H1 (cell line): ENCODE data around the gene GSK3B. TPM values are rescaled to one million over a fixed set of nuclear protein-coding genes. Genes with fewer than 3 reads are reported as not detected.

Source experiments
- CTCF ChIA-PET: fragments of 300-600 bp; sonication (Branson Sonifier 250); formaldehyde crosslinking; loops from one replicate; lab custom pipeline; 2021; ENCODE audit not compliant: partially characterized antibody; lab: Charles Lee
- POLR2A ChIA-PET: fragments of 300-600 bp; sonication (Branson Sonifier 250); formaldehyde crosslinking; loops from one replicate; lab custom pipeline; 2021; ENCODE audit warnings: inconsistent platforms; ENCODE audit not compliant: partially characterized antibody; lab: Charles Lee
- DNase-seq, 2 experiments: peaks; one replicate each; pipeline versions ENCODE4 v3.0.0 to v3.0.0-alpha.2; 2010 to 2022; ENCODE audit warnings: low spot score in 2 of 2, low read depth in 1 of 2, mixed read lengths in 1 of 2
- FAIRE-seq: peaks from 2 replicates; lab custom pipeline; 2011; peaks lifted over from hg19 to GRCh38; lab: Jason Lieb, UNC
- H2AFZ ChIP-seq: 2 replicates; pipeline ENCODE4 v1.8.1; 2012; ENCODE audit warnings: low read length, inconsistent platforms
- H2AK5ac ChIP-seq: 2 replicates; pipeline ENCODE4 v1.6.1; 2013; ENCODE audit warnings: low read depth, low read length
- H2BK120ac ChIP-seq: replicated peaks from 2 replicates; pipeline ENCODE3; 2013; ENCODE audit warnings: low read depth, low read length, inconsistent platforms
- H2BK12ac ChIP-seq: 2 replicates; pipeline ENCODE4 v1.6.1; 2013; ENCODE audit warnings: low read depth, low read length
- H2BK15ac ChIP-seq: 2 replicates; pipeline ENCODE4 v1.6.1; 2013; ENCODE audit warnings: low read length
- H2BK20ac ChIP-seq: 2 replicates; pipeline ENCODE4 v1.6.1; 2013; ENCODE audit warnings: low read length
- H2BK5ac ChIP-seq: 2 replicates; pipeline ENCODE4 v1.6.1; 2013; ENCODE audit warnings: low read depth, low read length
- H3K14ac ChIP-seq: 2 replicates; pipeline ENCODE4 v1.6.1; 2013; ENCODE audit warnings: inconsistent platforms; ENCODE audit not compliant: insufficient read length
- H3K18ac ChIP-seq: 2 replicates; pipeline ENCODE4 v1.6.1; 2013; ENCODE audit warnings: low read length; ENCODE audit errors: extremely low read depth
- H3K23ac ChIP-seq: 2 replicates; pipeline ENCODE4 v1.6.1; 2013; ENCODE audit warnings: inconsistent platforms; ENCODE audit not compliant: insufficient read length
- H3K23me2 ChIP-seq: 2 replicates; pipeline ENCODE4 v1.6.1; 2013; ENCODE audit warnings: low read depth, low read length
- H3K27ac ChIP-seq: 2 replicates; pipeline ENCODE4 v1.6.1; 2011; ENCODE audit warnings: low read depth, low read length, inconsistent platforms
- H3K27me3 ChIP-seq, 4 experiments: replicated peaks in 1 of 4; 1 replicate in 1 of 4; 2 replicates in 3 of 4; pipeline versions ENCODE4 v1.6.1 to v1.8.1; 2011 to 2013; ENCODE audit warnings: low read length in 3 of 4, mild to moderate bottlenecking in 3 of 4, inconsistent platforms in 2 of 4, mixed read lengths in 2 of 4, moderate library complexity in 1 of 4; ENCODE audit not compliant: control insufficient read depth in 3 of 4, insufficient read depth in 3 of 4; ENCODE audit errors: extremely low read depth in 1 of 4
- H3K36me3 ChIP-seq, 4 experiments: 2 replicates each; pipeline versions ENCODE4 v1.6.1 to v1.8.1; 2011 to 2013; ENCODE audit warnings: mild to moderate bottlenecking in 4 of 4, low read length in 3 of 4, moderate library complexity in 2 of 4, control low read depth in 1 of 4, inconsistent platforms in 1 of 4; ENCODE audit not compliant: insufficient read depth in 4 of 4, control insufficient read depth in 2 of 4
- H3K4ac ChIP-seq: replicated peaks from 2 replicates; pipeline ENCODE3; 2013; ENCODE audit warnings: low read length, low read depth, mixed read lengths, inconsistent platforms; ENCODE audit not compliant: insufficient read length
- H3K4me1 ChIP-seq, 4 experiments: replicated peaks in 1 of 4; 1 replicate in 1 of 4; 2 replicates in 3 of 4; pipeline versions ENCODE4 v1.6.1 to v1.8.1; 2011 to 2013; ENCODE audit warnings: low read length in 3 of 4, inconsistent platforms in 2 of 4, mixed read lengths in 1 of 4; ENCODE audit not compliant: insufficient read depth in 4 of 4, control insufficient read depth in 3 of 4
- H3K4me2 ChIP-seq, 2 experiments: 2 replicates each; pipeline versions ENCODE4 v1.6.1 to v1.8.1; 2011 to 2013; ENCODE audit warnings: low read depth in 2 of 2, low read length in 2 of 2, control low read depth in 1 of 2, inconsistent platforms in 1 of 2, mild to moderate bottlenecking in 1 of 2; ENCODE audit not compliant: insufficient read depth in 1 of 2
- H3K4me3 ChIP-seq, 4 experiments: fragments of 200-600, 300-600 bp in 1 of 4; sonication (generic), shearing (Covaris generic), sonication (Bioruptor Twin) in 1 of 4; 2 replicates each; pipeline versions ENCODE4 v1.5.1 to v1.8.1; 2011 to 2016; ENCODE audit warnings: low read length in 4 of 4, low read depth in 3 of 4, control low read depth in 2 of 4, inconsistent platforms in 2 of 4, mild to moderate bottlenecking in 2 of 4, mixed read lengths in 1 of 4, moderate library complexity in 1 of 4; ENCODE audit not compliant: insufficient read depth in 2 of 4; ENCODE audit errors: extremely low read depth in 1 of 4
- H3K56ac ChIP-seq: replicated peaks from 2 replicates; pipeline ENCODE3; 2013; ENCODE audit warnings: low read depth, mild to moderate bottlenecking, mixed read lengths, low read length, inconsistent platforms; ENCODE audit not compliant: insufficient read length
- H3K79me1 ChIP-seq: 2 replicates; pipeline ENCODE4 v1.6.1; 2013; ENCODE audit warnings: low read depth, low read length, control low read depth
- H3K79me2 ChIP-seq, 2 experiments: 2 replicates each; pipeline versions ENCODE4 v1.6.1 to v1.8.1; 2012 to 2013; ENCODE audit warnings: low read length in 2 of 2, mild to moderate bottlenecking in 2 of 2, inconsistent platforms in 1 of 2; ENCODE audit not compliant: insufficient read depth in 2 of 2, control insufficient read depth in 1 of 2
- H3K9ac ChIP-seq, 4 experiments: replicated peaks in 1 of 4; 1 replicate in 1 of 4; 2 replicates in 3 of 4; pipeline versions ENCODE4 v1.6.1 to v1.8.1; 2011 to 2013; ENCODE audit warnings: low read depth in 3 of 4, low read length in 3 of 4, control low read depth in 2 of 4, mild to moderate bottlenecking in 2 of 4, moderate library complexity in 2 of 4, inconsistent platforms in 1 of 4; ENCODE audit errors: extremely low read depth in 1 of 4
- H3K9me3 ChIP-seq, 2 experiments: 2 replicates each; pipeline versions ENCODE4 v1.6.1 to v1.8.1; 2012 to 2013; ENCODE audit warnings: mild to moderate bottlenecking in 2 of 2, moderate library complexity in 2 of 2, control low read depth in 1 of 2, inconsistent platforms in 1 of 2, low read depth in 1 of 2, low read length in 1 of 2, mixed read lengths in 1 of 2; ENCODE audit not compliant: insufficient read depth in 2 of 2
- H4K20me1 ChIP-seq, 2 experiments: replicated peaks in 1 of 2; 2 replicates each; pipeline versions ENCODE3 to v1.8.1; 2011 to 2013; ENCODE audit warnings: inconsistent platforms in 2 of 2, low read length in 2 of 2, mild to moderate bottlenecking in 1 of 2; ENCODE audit not compliant: insufficient read depth in 2 of 2, control insufficient read depth in 1 of 2
- H4K5ac ChIP-seq: 2 replicates; pipeline ENCODE4 v1.6.1; 2013; ENCODE audit warnings: low read length, low read depth, mixed read lengths, inconsistent platforms; ENCODE audit not compliant: insufficient read length
- H4K8ac ChIP-seq: 2 replicates; pipeline ENCODE4 v1.8.0; 2013; ENCODE audit warnings: mild to moderate bottlenecking, moderate library complexity, low read length, inconsistent platforms; ENCODE audit not compliant: insufficient read depth; ENCODE audit errors: extremely low read depth
- H4K91ac ChIP-seq: replicated peaks from 2 replicates; pipeline ENCODE3; 2013; ENCODE audit warnings: low read length, mixed read lengths, inconsistent platforms; ENCODE audit not compliant: insufficient read length
- BCL11A ChIP-seq, 2 experiments: IDR thresholded peaks; one replicate each; pipeline ENCODE4 v1.6.1; 2011; ENCODE audit warnings: low read depth in 2 of 2, low read length in 2 of 2, mild to moderate bottlenecking in 2 of 2
- BRCA1 ChIP-seq: IDR thresholded peaks from 2 replicates; pipeline ENCODE4 v1.6.1; 2012; ENCODE audit warnings: low read depth, low read length, improper control_type of control experiment
- CTBP2 ChIP-seq: IDR thresholded peaks from 2 replicates; pipeline ENCODE4 v1.7.0; 2011; ENCODE audit warnings: borderline replicate concordance, mild to moderate bottlenecking, moderate library complexity, mixed read lengths, low read length; ENCODE audit not compliant: insufficient read depth, insufficient read length
- JUND ChIP-seq: IDR thresholded peaks from 2 replicates; pipeline ENCODE4 v1.6.1; 2011; ENCODE audit warnings: mild to moderate bottlenecking, improper control_type of control experiment, low read length
- RFX5 ChIP-seq: IDR thresholded peaks from 2 replicates; pipeline ENCODE4 v1.6.1; 2011; ENCODE audit warnings: low read depth, low read length, improper control_type of control experiment, borderline replicate concordance
- SP2 ChIP-seq: IDR thresholded peaks from 2 replicates; pipeline ENCODE4 v1.6.1; 2012; ENCODE audit warnings: mild to moderate bottlenecking, low read length, inconsistent platforms
- WGBS, 2 experiments: shearing (Covaris generic) in 1 of 2; methylation state at CpG; one replicate each; pipeline versions ENCODE4 v1.1.6 to v1.1.7; 2013 to 2015; ENCODE audit warnings: low lambda C conversion rate in 2 of 2, mixed read lengths in 2 of 2, inconsistent platforms in 1 of 2, low coverage in 1 of 2, missing lambda C conversion rate in 1 of 2; ENCODE audit not compliant: insufficient replicate concordance in 2 of 2, insufficient coverage in 1 of 2, insufficient read length in 1 of 2; ENCODE audit errors: extremely low coverage in 1 of 2, missing lambda C conversion rate in 1 of 2; 5-methylcytosine and 5-hydroxymethylcytosine counted together
- polyA plus RNA-seq, 7 experiments: library from polyadenylated mRNA; depleted of rRNA in 3 of 7; stranded (reverse) in 5 of 7; unstranded in 2 of 7; fragments of >200 nt in 5 of 7; fragments of 200-250 nt in 2 of 7; gene quantifications; 1 replicate in 5 of 7; 2 replicates in 1 of 7; 4 replicates in 1 of 7; pipeline versions ENCODE4 v1.2.1 to v1.2.3, GENCODE V29; 2011 to 2013; ENCODE audit warnings: missing spikeins in 2 of 7, mixed read lengths in 2 of 7
- total RNA-seq: library from RNA; stranded (reverse); fragmentation: NEBNext Ultra II Directional; extraction: Animal tissue kit (Norgen Biotek cat#: 25700); gene quantifications from 2 replicates; pipeline ENCODE4 v1.2.1, GENCODE V29; 2021

Gene GSK3B
- total and polyA plus RNA-seq, 2 of the 8 experiments (the other 6 are each of a cell fraction or from before 2014, with no cell fraction given): 24.2 to 50.7 TPM

DNA sequence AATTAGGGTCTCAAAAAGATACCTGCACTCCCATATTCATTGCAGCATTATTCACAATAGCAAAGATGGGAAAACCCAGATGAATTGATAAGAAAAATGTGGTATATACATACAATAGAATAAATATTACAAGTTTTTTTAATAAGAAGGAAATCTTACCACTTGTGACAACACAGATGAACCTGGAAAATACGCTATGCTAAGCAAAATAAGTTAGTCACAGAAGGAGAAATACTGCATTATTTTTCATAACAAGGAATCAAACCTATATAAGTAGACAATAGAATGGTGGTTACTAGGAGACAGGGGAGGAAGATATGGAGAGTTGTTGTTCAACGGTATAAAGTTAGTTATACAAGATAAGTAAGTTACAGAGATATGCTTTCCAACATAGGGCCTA is 130.0 kb downstream of the GSK3B start:
- H3K79me1 ChIP-seq: no peaks in the 10 kb centered on the region
- H3K27ac ChIP-seq: no peak overlapping the region
- H3K36me3 ChIP-seq: no peaks in the 10 kb centered on the region
- no peak overlapping the region for H2AK5ac ChIP-seq
- no peak overlapping the region for H3K4me3 ChIP-seq
- no peak overlapping the region for H2BK5ac ChIP-seq
- no peaks in the 10 kb centered on the region for H3K27me3 ChIP-seq
- H3K4me1 ChIP-seq: no peaks in the 10 kb centered on the region
- no peak overlapping the region for H3K56ac ChIP-seq
- no peak overlapping the region for H2BK120ac ChIP-seq
- no peak for FAIRE-seq
- H4K20me1 ChIP-seq: peaks cover 0 to 1% of the 10 kb centered on the region in 2 experiments
- POLR2A ChIA-PET: no interaction called here
- H3K23me2 ChIP-seq: no peaks in the 10 kb centered on the region
- WGBS, 2 experiments: 91% methylated on average over 2 of the region's 2 CpGs; no CpG with 5 or more reads in 1 of the 2 experiments
- H3K23ac ChIP-seq: no peak overlapping the region
- no peak overlapping the region for H2BK12ac ChIP-seq
- no peak overlapping the region for H4K8ac ChIP-seq
- no peak overlapping the region for H2BK15ac ChIP-seq
- H3K79me2 ChIP-seq: peaks cover 0 to 64% of the 10 kb centered on the region in 2 experiments; a peak in 2 of 4 replicates
- H3K9me3 ChIP-seq: 0 out of 4 replicates have a peak, but pooled peaks cover 0 to 3% of the 10 kb centered on the region in 2 experiments
- no peak overlapping the region for H2BK20ac ChIP-seq
- H4K91ac ChIP-seq: no peak overlapping the region
- no peak overlapping the region for H2AFZ ChIP-seq
- DNase-seq: no peak
- H3K4ac ChIP-seq: no peak overlapping the region
- H3K4me2 ChIP-seq: no peak overlapping the region
- H3K9ac ChIP-seq: no peak overlapping the region
- no peak overlapping the region for H3K18ac ChIP-seq
- no peak overlapping the region for H4K5ac ChIP-seq
- CTCF ChIA-PET: no interaction called here
- H3K14ac ChIP-seq: no peak overlapping the region
- no peak for TF ChIP-seq CTBP2
- no peak for TF ChIP-seq JUND
- no peak for TF ChIP-seq BRCA1
- no peak for TF ChIP-seq BCL11A (IDR thresholded peaks at IDR 0.05; ENCODE audit: low read depth in 2 of 2, low read length in 2 of 2)
- TF ChIP-seq RFX5: no peak
- no peak for TF ChIP-seq SP2
